Neuronal stem cell (in vitro differentiated cells): ENCODE measurements around the gene ABLIM1.
A peak's percentile ranks its signal among the peaks of the same experiment; 100 is the strongest.

Source experiments
- DNase-seq: peaks from one replicate; pipeline ENCODE4 v3.0.0-alpha.2; 2013; ENCODE audit warnings: low spot score
- H2AFZ ChIP-seq: one replicate; pipeline ENCODE4 v1.6.1; 2013; ENCODE audit warnings: mild to moderate bottlenecking, low read length, inconsistent platforms
- H2AK5ac ChIP-seq: 2 replicates; pipeline ENCODE4 v1.6.1; 2013; ENCODE audit warnings: low read depth, mild to moderate bottlenecking, inconsistent platforms, low read length, moderate library complexity, mixed read lengths
- H2BK120ac ChIP-seq: 2 replicates; pipeline ENCODE4 v1.6.1; 2013; ENCODE audit warnings: low read depth, mild to moderate bottlenecking, inconsistent platforms, low read length, moderate library complexity, mixed read lengths
- H2BK12ac ChIP-seq: one replicate; pipeline ENCODE4 v1.6.1; 2013; ENCODE audit warnings: low read length, inconsistent platforms
- H2BK15ac ChIP-seq: 2 replicates; pipeline ENCODE4 v1.6.1; 2013; ENCODE audit warnings: mild to moderate bottlenecking, low read length, inconsistent platforms, mixed read lengths
- H2BK5ac ChIP-seq: one replicate; pipeline ENCODE4 v1.6.1; 2013; ENCODE audit warnings: inconsistent platforms, mild to moderate bottlenecking, low read length, moderate library complexity
- H3K14ac ChIP-seq: one replicate; pipeline ENCODE4 v1.6.1; 2013; ENCODE audit warnings: low read length, inconsistent platforms
- H3K18ac ChIP-seq: 2 replicates; pipeline ENCODE4 v1.6.1; 2013; ENCODE audit warnings: low read length, inconsistent platforms
- H3K23ac ChIP-seq: 2 replicates; pipeline ENCODE4 v1.6.1; 2013; ENCODE audit warnings: low read depth, mild to moderate bottlenecking, mixed read lengths, low read length, inconsistent platforms; ENCODE audit not compliant: poor library complexity
- H3K27ac ChIP-seq: replicated peaks from 3 replicates; pipeline ENCODE4 v1.5.1; 2013; ENCODE audit warnings: low read length, inconsistent platforms
- H3K27me3 ChIP-seq, 3 experiments: 2 replicates each; pipeline ENCODE4 v1.6.1; 2013; ENCODE audit warnings: low read length in 3 of 3, mild to moderate bottlenecking in 2 of 3, inconsistent platforms in 1 of 3, low read depth in 1 of 3, mixed read lengths in 1 of 3, moderate library complexity in 1 of 3; ENCODE audit not compliant: control insufficient read depth in 3 of 3, insufficient read depth in 3 of 3
- H3K36me3 ChIP-seq, 2 donors: replicated peaks in 1 of 2; 2 replicates each; pipeline ENCODE4 v1.6.1; 2013; ENCODE audit warnings: low read length in 2 of 2; ENCODE audit not compliant: control insufficient read depth in 2 of 2, insufficient read depth in 2 of 2
- H3K4ac ChIP-seq: 2 replicates; pipeline ENCODE4 v1.6.1; 2013; ENCODE audit warnings: inconsistent platforms, mild to moderate bottlenecking, low read length, moderate library complexity
- H3K4me1 ChIP-seq, 2 donors: 1 replicate in 1 of 2; 2 replicates in 1 of 2; pipeline ENCODE4 v1.6.1; 2013; ENCODE audit warnings: low read length in 2 of 2, low read depth in 1 of 2; ENCODE audit not compliant: control insufficient read depth in 2 of 2, insufficient read depth in 1 of 2
- H3K4me2 ChIP-seq: one replicate; pipeline ENCODE4 v1.6.1; 2013; ENCODE audit warnings: mild to moderate bottlenecking, low read length, inconsistent platforms; ENCODE audit not compliant: insufficient read depth, poor library complexity, severe bottlenecking
- H3K4me3 ChIP-seq, 2 donors: 2 replicates each; pipeline ENCODE4 v1.5.1; 2013; ENCODE audit warnings: low read length in 2 of 2, mild to moderate bottlenecking in 2 of 2, inconsistent platforms in 1 of 2, moderate library complexity in 1 of 2
- H3K79me1 ChIP-seq: one replicate; pipeline ENCODE4 v1.6.1; 2013; ENCODE audit warnings: low read depth, mild to moderate bottlenecking, inconsistent platforms, low read length, moderate library complexity
- H3K9ac ChIP-seq: one replicate; pipeline ENCODE4 v1.6.1; 2013; ENCODE audit warnings: mild to moderate bottlenecking, low read depth, low read length, inconsistent platforms; ENCODE audit not compliant: poor library complexity
- H3K9me3 ChIP-seq, 2 donors: replicated peaks in 1 of 2; 2 replicates each; pipeline versions ENCODE3 to v1.6.1; 2013; ENCODE audit warnings: low read length in 2 of 2, mild to moderate bottlenecking in 2 of 2, inconsistent platforms in 1 of 2, low read depth in 1 of 2, mixed read lengths in 1 of 2, moderate library complexity in 1 of 2; ENCODE audit not compliant: control insufficient read depth in 2 of 2, insufficient read depth in 1 of 2
- H4K8ac ChIP-seq: one replicate; pipeline ENCODE4 v1.6.1; 2013; ENCODE audit warnings: low read depth, mild to moderate bottlenecking, inconsistent platforms, low read length, moderate library complexity
- H4K91ac ChIP-seq: one replicate; pipeline ENCODE4 v1.6.1; 2013; ENCODE audit warnings: low read length, low read depth, mild to moderate bottlenecking, inconsistent platforms; ENCODE audit not compliant: poor library complexity
- WGBS, 2 donors: extraction: QIAGEN DNeasy Blood & Tissue Kit; methylation state at CpG; one replicate each; pipeline ENCODE4 v1.1.7; 2013; ENCODE audit warnings: missing lambda C conversion rate in 2 of 2, mixed read lengths in 1 of 2; ENCODE audit not compliant: insufficient read length in 2 of 2, insufficient replicate concordance in 1 of 2; ENCODE audit errors: extremely low coverage in 2 of 2; 5-methylcytosine and 5-hydroxymethylcytosine counted together

The ABLIM1 gene

GRCh38 chr10:114552050-114552449, 106.0 kb downstream of the ABLIM1 start:
- Histone ChIP-seq H2BK5ac (no peak overlapping the region), H2BK12ac (no peak overlapping the region), H2BK15ac (no peak overlapping the region), H3K23ac (no peak overlapping the region), H3K4me2 (no peak overlapping the region), H3K27ac (no peak overlapping the region), H4K8ac (no peak overlapping the region), H2AK5ac (no peak overlapping the region), H3K4me3 (no peak overlapping the region), H3K36me3 (no peaks in the 10 kb centered on the region), H3K27me3 (no peaks in the 10 kb centered on the region), H3K14ac (no peak overlapping the region), H3K18ac (no peak overlapping the region), H3K4ac (no peak overlapping the region), H2BK120ac (no peak overlapping the region), H3K4me1 (peaks cover 0 to 1% of the 10 kb centered on the region in 2 donors), H3K9me3 (peaks cover under 1% of the 10 kb centered on the region in 2 donors), H2AFZ (no peak overlapping the region), H4K91ac (no peak overlapping the region), H3K79me1 (no peaks in the 10 kb centered on the region), H3K9ac (no peak overlapping the region)
- no CpG with 5 or more reads among the region's 5 CpGs for WGBS, 2 donors
- no peak for DNase-seq

GRCh38 chr10:114551636-114551972, 106.5 kb downstream of the ABLIM1 start:
- no peak overlapping the region for H3K4ac ChIP-seq
- H2BK5ac ChIP-seq = no peak overlapping the region
- no peak overlapping the region for H3K23ac ChIP-seq
- H3K79me1 ChIP-seq = no peaks in the 10 kb centered on the region
- H4K8ac ChIP-seq = no peak overlapping the region
- no peak overlapping the region for H2AK5ac ChIP-seq
- H3K27me3 ChIP-seq = no peaks in the 10 kb centered on the region
- no CpG with 5 or more reads among the region's 3 CpGs for WGBS, 2 donors
- no peaks in the 10 kb centered on the region for H3K9me3 ChIP-seq
- no peak overlapping the region for H3K18ac ChIP-seq
- H2BK15ac ChIP-seq = no peak overlapping the region
- no peaks in the 10 kb centered on the region for H3K36me3 ChIP-seq
- H3K14ac ChIP-seq = no peak overlapping the region
- H4K91ac ChIP-seq = no peak overlapping the region
- H3K27ac ChIP-seq = no peak overlapping the region
- no peak for DNase-seq
- H3K4me2 ChIP-seq = no peak overlapping the region
- H3K4me1 ChIP-seq = peaks cover 0 to 1% of the 10 kb centered on the region in 2 donors
- H2AFZ ChIP-seq = no peak overlapping the region
- H2BK120ac ChIP-seq = no peak overlapping the region
- no peak overlapping the region for H3K4me3 ChIP-seq
- H2BK12ac ChIP-seq = no peak overlapping the region
- no peak overlapping the region for H3K9ac ChIP-seq

GRCh38 chr10:114550756-114551635, 107.1 kb downstream of the ABLIM1 start:
- WGBS, 2 donors = no CpG with 5 or more reads among the region's 7 CpGs
- DNase-seq = no peak
- H3K27me3 ChIP-seq = no peaks in the 10 kb centered on the region

GRCh38 chr10:114548662-114549061, 109.4 kb downstream of the ABLIM1 start:
- WGBS, 2 donors = no CpG with 5 or more reads among the region's 5 CpGs
- Histone ChIP-seq H3K79me1 (no peaks in the 10 kb centered on the region), H2BK5ac (no peak overlapping the region), H3K4me1 (peaks cover 0 to 1% of the 10 kb centered on the region in 2 donors), H3K27me3 (no peaks in the 10 kb centered on the region), H4K8ac (no peak overlapping the region), H2AFZ (peak overlapping the region; percentile 5), H3K9me3 (no peaks in the 10 kb centered on the region), H3K36me3 (no peaks in the 10 kb centered on the region), H2BK120ac (no peak overlapping the region), H3K23ac (no peak overlapping the region), H3K9ac (no peak overlapping the region), H3K18ac (no peak overlapping the region), H3K27ac (no peak overlapping the region), H2BK15ac (no peak overlapping the region), H3K4ac (no peak overlapping the region), H2AK5ac (no peak overlapping the region), H2BK12ac (no peak overlapping the region), H4K91ac (no peak overlapping the region), H3K4me3 (no peak overlapping the region), H3K4me2 (no peak overlapping the region), H3K14ac (no peak overlapping the region)
- peak; percentile 41 for DNase-seq

More at GRCh38 chr10:114550756-114551635, 107.1 kb downstream of the ABLIM1 start:
- Histone ChIP-seq H3K23ac (no peak overlapping the region), H3K79me1 (no peaks in the 10 kb centered on the region), H3K4me3 (no peak overlapping the region), H2AK5ac (no peak overlapping the region), H3K9me3 (no peaks in the 10 kb centered on the region), H2BK120ac (no peak overlapping the region), H3K27ac (no peak overlapping the region), H2AFZ (no peak overlapping the region), H3K4ac (no peak overlapping the region), H4K8ac (no peak overlapping the region), H3K4me2 (no peak overlapping the region), H2BK5ac (no peak overlapping the region), H4K91ac (no peak overlapping the region), H3K36me3 (no peaks in the 10 kb centered on the region), H3K9ac (no peak overlapping the region), H2BK12ac (no peak overlapping the region), H2BK15ac (no peak overlapping the region), H3K14ac (no peak overlapping the region), H3K4me1 (peaks cover 0 to 1% of the 10 kb centered on the region in 2 donors), H3K18ac (no peak overlapping the region)
